ENCODE data around the gene WWOX. TPM values are rescaled to one million over a fixed set of nuclear protein-coding genes. Genes with fewer than 3 reads are reported as not detected.

WWOX gene
- total RNA-seq, 4 donors from 2014 or later: 76.8 to 102 (median 83.6) TPM

DNA sequence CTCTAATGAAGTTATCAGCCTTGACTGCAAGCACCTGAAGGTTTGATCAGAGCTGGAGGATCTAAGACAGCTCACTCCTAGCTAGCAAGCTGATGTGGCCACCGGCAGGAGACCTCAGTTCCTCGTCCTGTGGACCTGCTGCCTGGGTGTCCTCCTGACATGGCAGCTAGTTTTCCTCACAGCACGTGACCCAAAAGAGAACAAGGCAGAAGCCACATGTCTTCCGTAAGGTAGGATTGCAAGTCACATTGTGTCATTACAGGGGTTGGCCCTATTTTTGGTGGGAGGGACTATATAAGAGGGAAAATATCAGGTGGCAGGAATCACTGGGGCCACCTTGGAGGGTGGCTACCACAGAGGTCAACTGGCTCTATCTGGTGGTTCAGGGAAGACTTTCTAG lies 18.1 kb upstream of the WWOX start:
- Histone ChIP-seq H3K27ac (no peak overlapping the region), H3K9me3 (no peaks in the 10 kb centered on the region), H3K4me1 (no peaks in the 10 kb centered on the region), H3K27me3 (no peaks in the 10 kb centered on the region), H3K4me3 (no peak overlapping the region), H3K36me3 (no peaks in the 10 kb centered on the region)
- TF ChIP-seq POLR2A (IDR thresholded peaks at IDR 0.05) (no peak), EP300 (IDR thresholded peaks at IDR 0.05) (no peak)
- TF ChIP-seq, protein P1, sequence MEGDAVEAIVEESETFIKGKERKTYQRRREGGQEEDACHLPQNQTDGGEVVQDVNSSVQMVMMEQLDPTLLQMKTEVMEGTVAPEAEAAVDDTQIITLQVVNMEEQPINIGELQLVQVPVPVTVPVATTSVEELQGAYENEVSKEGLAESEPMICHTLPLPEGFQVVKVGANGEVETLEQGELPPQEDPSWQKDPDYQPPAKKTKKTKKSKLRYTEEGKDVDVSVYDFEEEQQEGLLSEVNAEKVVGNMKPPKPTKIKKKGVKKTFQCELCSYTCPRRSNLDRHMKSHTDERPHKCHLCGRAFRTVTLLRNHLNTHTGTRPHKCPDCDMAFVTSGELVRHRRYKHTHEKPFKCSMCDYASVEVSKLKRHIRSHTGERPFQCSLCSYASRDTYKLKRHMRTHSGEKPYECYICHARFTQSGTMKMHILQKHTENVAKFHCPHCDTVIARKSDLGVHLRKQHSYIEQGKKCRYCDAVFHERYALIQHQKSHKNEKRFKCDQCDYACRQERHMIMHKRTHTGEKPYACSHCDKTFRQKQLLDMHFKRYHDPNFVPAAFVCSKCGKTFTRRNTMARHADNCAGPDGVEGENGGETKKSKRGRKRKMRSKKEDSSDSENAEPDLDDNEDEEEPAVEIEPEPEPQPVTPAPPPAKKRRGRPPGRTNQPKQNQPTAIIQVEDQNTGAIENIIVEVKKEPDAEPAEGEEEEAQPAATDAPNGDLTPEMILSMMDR (IDR thresholded peaks at IDR 0.05): no peak
- 87 to 91% methylated on average over 4 of the region's 4 CpGs for WGBS, 2 donors
- DNase-seq (ENCODE audit: low spot score in 2 of 2): no peak

DNA sequence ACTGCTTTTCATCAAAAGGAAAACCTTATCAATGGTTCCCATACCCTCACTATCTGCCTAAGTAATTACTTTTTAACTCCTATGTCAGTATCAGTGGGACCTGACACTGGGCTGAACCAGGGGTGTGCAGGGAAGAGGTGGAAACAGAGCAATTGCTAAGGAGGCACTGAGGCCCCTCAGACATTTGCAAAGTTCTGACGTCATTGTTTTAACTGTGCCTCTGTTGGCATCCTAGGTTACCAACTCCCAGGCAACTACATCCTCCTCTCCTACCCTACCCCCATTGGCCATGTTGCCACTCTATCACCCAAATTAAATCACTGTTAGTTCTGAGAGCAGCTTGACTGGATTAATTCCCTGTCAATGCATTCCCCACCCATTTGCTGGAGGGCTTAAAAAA lies 8.0 kb upstream of the WWOX start:
- Histone ChIP-seq H3K36me3 (no peaks in the 10 kb centered on the region), H3K27ac (no peak overlapping the region), H3K9me3 (no peaks in the 10 kb centered on the region), H3K27me3 (peaks cover 0 to 5% of the 10 kb centered on the region in 2 donors), H3K4me3 (no peak overlapping the region), H3K4me1 (no peaks in the 10 kb centered on the region)
- WGBS, 2 donors: 48 to 49% methylated on average over 1 of the region's 1 CpG
- no peak for DNase-seq (ENCODE audit: low spot score in 2 of 2)
- no peak for TF ChIP-seq EP300 (IDR thresholded peaks at IDR 0.05)
- TF ChIP-seq, protein P1 (IDR thresholded peaks at IDR 0.05): no peak
- TF ChIP-seq POLR2A (IDR thresholded peaks at IDR 0.05): no peak

GRCh38 chr16:78092758-78093157 lies 6.7 kb upstream of the WWOX start:
- Histone ChIP-seq H3K27ac (no peak overlapping the region), H3K4me3 (no peak overlapping the region), H3K27me3 (peaks cover 0 to 5% of the 10 kb centered on the region in 2 donors), H3K4me1 (no peaks in the 10 kb centered on the region), H3K9me3 (no peaks in the 10 kb centered on the region), H3K36me3 (no peaks in the 10 kb centered on the region)
- no peak for DNase-seq (ENCODE audit: low spot score in 2 of 2)
- WGBS, 2 donors: 56 to 69% methylated on average over 7 of the region's 7 CpGs
- TF ChIP-seq EP300 (IDR thresholded peaks at IDR 0.05): no peak
- TF ChIP-seq, protein P1 (IDR thresholded peaks at IDR 0.05): no peak
- no peak for TF ChIP-seq POLR2A (IDR thresholded peaks at IDR 0.05)

DNA sequence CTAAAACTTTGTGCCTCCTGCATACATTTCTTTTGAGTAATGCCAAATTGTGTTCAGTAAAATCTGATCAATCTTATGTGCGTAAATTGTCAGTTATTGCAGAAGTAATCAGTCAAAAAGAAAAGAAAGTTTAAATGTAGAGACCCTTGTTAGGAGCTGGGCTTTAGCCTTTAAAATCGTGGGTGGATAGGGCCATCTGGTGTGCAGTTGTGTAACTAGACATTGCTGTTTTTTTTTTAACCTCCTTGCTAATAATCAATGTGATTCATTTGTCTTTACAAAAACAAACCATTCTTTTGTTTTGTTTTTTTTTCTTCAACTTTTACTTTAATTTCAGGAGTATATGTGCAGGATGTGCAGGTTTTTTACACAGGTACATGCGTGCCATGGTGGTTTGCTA lies 5.3 kb upstream of the WWOX start:
- TF ChIP-seq EP300 (IDR thresholded peaks at IDR 0.05): no peak
- no peak for TF ChIP-seq POLR2A (IDR thresholded peaks at IDR 0.05)
- TF ChIP-seq, protein P1 (IDR thresholded peaks at IDR 0.05): no peak
- no peak for DNase-seq (ENCODE audit: low spot score in 2 of 2)
- WGBS, 2 donors: 63 to 72% methylated on average over 3 of the region's 3 CpGs
- Histone ChIP-seq H3K27me3 (peaks cover 0 to 5% of the 10 kb centered on the region in 2 donors), H3K4me3 (no peak overlapping the region), H3K4me1 (peaks cover 0 to 7% (median 0%) of the 10 kb centered on the region in 4 donors), H3K27ac (no peak overlapping the region), H3K36me3 (no peaks in the 10 kb centered on the region), H3K9me3 (no peaks in the 10 kb centered on the region)

- WGBS, 2 donors: 91% methylated on average over 3 of the region's 3 CpGs
These were observed 4.5 kb upstream of the WWOX start for GRCh38 chr16:78094998-78095397.

More at GRCh38 chr16:78094998-78095397, 4.5 kb upstream of the WWOX start:
- Histone ChIP-seq H3K27ac (no peak overlapping the region), H3K36me3 (no peaks in the 10 kb centered on the region), H3K4me3 (no peak overlapping the region), H3K9me3 (no peaks in the 10 kb centered on the region), H3K4me1 (peaks cover 0 to 8% (median 0%) of the 10 kb centered on the region in 4 donors), H3K27me3 (peaks cover 0 to 5% of the 10 kb centered on the region in 2 donors)
- TF ChIP-seq POLR2A (IDR thresholded peaks at IDR 0.05) (no peak), EP300 (IDR thresholded peaks at IDR 0.05) (no peak)
- TF ChIP-seq, protein P1 (IDR thresholded peaks at IDR 0.05): no peak
- DNase-seq (ENCODE audit: low spot score in 2 of 2): no peak
